Measurements from ENCODE around the gene PLOD1.
A peak's percentile ranks its signal among the peaks of the same experiment; 100 is the strongest.
"Not testable (repeated sequence)": the region's sequence is repeated elsewhere in the genome, so short reads cannot be mapped to it uniquely, and the experiment has no call there.

Gene PLOD1

DNA sequence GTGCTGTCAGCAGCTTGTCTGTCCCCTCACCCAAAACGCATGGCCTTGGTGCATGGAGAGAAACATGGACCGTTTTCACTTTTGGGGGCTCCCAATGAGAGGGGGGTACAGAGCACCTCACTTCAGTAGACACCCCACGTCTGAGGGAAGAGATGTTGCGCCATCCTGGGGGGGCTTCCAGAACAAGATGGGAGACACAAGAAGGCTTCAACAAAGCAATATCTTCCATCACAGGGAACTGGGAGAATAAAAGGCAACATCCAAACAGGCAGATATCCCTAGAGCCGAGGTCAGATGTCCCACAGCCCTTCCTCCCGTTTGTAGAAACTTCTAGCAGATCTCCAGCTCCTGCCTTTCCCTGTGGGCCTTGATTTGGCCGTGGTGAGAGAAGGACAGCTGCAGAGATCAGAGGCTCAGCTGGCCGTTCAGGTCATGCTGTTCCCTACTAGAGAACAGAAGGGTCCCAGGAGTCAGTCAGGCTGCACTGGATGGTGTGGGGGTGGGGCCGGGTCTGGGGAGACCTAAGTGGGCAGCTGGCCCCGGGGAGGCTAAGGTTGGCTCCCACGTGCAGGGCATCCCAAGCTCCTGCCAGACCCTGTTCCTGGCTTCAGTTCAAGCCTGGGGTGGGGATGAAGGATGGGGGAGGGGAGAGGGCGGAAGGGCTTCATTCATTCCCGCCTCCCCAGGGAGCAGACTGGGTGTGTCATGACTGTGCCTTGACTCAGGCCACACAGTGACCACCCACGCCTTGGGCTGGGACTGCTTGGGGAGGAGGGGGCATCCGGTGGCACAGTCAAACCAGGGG, 4.4 kb downstream of the PLOD1 start:
- no peak for DNase-seq (ENCODE audit: low spot score)

DNA sequence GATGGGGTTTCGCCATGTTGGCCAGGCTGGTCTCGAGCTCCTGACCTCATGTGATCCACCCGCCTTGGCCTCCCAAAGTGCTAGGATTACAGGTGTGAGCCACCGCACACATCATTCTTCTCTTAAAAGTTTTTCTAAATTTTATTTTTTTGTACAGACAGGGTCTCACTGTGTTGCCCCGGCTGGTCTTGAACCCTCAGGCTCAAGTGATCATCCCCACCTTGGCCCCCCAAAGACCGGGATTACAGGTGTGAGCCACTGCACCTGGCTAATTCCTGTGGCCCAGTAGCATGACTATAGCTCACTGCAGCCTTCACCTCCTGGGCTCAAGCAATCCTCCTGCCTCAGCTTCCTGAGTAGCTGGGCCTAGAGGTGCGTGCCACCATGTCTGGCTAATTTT, 5.3 kb downstream of the PLOD1 start:
- not testable (repeated sequence) for DNase-seq (ENCODE audit: low spot score)

DNA sequence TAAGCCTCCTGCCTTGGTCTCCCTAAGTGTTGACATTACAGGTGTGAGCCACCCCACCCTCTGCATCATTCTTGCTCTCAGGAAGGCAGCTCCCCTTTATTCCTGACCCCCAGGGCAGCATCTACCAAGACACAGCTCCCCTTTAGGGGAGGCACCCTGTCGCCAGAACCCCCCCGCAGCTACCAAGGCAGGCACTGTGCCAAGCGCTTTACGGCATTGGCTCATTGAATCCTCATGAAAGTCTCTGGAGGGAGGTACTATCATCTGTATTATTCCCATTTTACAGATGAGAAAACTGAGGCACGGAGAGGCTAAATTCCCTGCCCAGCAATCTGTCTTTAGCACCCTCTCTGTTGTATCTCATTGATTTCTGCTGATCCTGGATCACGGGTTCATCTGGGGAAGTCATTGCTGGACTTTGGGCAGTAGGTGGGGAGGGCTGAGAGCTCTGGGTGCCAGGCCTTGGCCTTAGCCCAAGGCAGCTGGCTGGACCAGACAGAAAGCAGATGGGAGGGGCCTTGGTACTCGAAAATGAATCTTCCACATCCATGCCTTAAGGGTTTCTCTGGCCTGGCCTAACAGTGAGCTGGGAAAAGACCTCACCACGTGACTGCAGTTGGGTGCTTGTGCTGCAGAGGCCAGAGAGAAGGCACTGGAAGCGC, 5.9 kb downstream of the PLOD1 start:
- no peak for DNase-seq (ENCODE audit: low spot score)

DNA sequence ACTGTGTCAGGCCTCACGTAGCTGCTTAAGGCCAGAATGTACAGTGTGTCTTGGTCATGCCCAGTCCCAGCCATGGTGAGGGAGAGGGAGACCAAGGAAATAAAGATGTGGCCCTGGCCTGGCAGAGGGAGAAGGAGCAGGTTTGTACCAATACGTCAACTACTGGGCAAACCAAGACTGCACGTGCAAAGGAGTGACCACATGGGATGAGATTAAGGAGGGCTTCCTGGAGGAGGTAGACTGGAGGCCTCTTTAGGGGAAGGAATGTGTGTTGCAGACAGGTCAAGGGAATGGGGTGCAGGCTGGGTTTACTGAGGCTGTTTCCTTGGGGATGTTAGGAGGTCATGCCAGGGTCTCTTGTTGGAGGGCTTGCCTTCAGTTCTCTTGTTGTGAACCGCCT, 7.8 kb downstream of the PLOD1 start:
- DNase-seq (ENCODE audit: low spot score), result no peak

DNA sequence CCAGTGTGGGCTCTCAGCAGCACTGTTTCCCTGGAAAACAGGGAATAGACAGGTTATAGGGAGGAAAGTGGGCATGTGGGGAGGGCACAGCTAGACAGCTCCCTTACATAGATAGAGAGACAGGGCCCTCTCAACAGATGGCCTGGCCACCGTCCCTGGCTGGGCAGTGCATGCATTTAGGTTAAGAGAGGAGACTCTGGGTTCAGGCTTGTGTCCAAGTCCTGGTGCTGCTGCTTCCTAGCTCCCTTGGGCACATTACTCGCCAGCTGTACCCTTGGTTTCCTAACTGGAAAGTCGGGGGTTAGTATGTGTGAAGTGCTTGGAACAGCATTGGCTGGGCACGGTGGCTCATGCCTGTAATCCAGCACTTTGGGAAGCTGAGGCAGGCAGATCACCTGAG, 9.1 kb downstream of the PLOD1 start:
- no peak for DNase-seq (ENCODE audit: low spot score)

DNA sequence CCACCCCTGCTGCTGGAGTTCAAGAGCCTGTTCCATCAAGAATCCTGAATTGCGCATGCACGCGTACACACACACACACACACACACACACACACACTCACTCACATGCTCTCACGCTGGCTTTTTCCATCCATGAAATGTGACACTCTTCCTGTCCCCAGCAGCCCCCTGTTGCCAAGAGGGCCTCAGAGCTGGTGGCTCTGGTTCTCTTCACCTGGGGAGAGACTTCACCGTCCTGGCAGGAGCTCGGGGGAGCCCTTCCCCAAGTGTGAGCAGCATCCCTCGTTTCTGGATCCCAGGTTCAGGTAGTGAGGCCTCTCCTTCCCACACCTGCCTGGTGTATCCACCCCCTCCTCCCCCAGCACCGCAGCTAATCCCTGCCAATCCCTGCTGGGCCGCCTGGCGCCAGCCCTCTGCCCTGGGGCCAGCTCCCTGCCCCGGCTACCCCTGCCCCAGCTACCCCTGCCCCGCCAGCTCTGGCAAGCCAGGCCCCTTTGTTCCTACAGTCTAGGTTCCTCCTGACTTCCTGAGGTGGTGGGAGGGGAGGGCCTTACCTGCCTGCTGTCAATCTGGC, 9.9 kb downstream of the PLOD1 start:
- DNase-seq (ENCODE audit: low spot score), result no peak

DNA sequence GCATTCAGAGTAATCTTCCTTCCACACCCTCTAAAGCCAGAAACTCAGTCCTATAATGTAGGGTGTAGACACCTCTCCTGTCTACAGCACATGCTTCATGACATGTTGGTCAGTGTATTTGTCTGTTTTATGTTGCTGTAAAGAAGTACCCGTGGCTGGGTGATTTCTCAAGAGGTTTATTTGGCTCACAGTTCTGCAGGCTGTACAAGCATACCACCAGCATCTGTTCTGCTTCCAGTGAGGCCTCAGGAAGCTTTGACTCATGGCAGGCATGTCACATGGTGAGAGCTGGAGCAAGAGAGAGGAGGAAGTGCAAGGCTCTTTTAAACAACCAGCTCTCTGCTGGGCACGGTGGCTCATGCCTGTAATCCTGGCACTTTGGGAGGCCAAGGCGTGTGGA, 12.1 kb downstream of the PLOD1 start:
- no peak for DNase-seq (ENCODE audit: low spot score)

DNA sequence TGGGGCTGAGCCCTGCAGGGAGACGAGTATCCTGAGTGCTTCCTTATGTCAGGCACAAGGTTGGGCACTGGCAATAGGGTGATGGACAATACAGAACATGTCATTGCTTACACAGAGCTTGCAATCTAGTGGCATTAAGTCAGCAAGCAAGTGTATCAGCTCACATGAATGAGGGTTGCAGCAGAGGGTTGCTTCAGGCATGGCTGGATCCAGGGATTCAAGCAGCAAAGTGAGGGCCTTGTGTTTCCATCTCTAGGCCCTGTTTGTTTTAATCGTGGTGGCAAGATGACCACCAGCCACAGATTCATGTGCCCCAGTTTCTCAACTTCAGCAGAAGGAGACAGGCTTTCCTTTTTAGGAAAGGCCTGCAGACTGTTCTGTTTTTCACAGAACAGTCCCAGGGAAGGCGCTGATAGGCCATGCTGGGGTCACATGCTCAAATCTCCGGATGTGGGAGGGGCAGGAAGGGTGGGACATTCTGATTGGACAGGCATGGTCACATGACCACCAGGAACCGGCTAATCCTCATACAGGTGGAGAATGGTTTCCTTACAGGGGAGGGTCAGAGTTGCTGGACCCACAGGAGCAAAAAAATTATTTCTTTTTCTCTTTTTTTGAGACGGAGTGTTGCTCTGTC, 14.4 kb downstream of the PLOD1 start:
- no peak for DNase-seq (ENCODE audit: low spot score)

DNA sequence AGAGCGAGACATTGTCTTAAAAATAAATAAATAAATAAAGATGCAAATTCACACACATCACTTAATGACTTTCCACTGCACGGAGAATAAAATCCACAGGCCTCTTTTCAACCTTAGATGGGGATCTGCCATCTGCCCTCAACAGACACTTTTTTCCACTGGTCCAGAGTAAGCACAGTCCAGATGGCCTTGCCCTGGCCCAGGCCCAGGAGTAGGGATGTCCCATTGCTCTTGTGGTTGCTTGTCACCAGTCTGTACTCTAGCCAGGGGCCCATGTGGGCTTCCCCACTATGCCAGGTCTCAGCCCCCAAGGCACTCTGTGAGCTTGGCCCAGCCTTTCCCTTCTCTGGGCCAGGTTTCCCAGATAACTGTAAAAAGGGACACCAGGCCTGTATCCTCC, 17.4 kb downstream of the PLOD1 start:
- no peak for DNase-seq (ENCODE audit: low spot score)

DNA sequence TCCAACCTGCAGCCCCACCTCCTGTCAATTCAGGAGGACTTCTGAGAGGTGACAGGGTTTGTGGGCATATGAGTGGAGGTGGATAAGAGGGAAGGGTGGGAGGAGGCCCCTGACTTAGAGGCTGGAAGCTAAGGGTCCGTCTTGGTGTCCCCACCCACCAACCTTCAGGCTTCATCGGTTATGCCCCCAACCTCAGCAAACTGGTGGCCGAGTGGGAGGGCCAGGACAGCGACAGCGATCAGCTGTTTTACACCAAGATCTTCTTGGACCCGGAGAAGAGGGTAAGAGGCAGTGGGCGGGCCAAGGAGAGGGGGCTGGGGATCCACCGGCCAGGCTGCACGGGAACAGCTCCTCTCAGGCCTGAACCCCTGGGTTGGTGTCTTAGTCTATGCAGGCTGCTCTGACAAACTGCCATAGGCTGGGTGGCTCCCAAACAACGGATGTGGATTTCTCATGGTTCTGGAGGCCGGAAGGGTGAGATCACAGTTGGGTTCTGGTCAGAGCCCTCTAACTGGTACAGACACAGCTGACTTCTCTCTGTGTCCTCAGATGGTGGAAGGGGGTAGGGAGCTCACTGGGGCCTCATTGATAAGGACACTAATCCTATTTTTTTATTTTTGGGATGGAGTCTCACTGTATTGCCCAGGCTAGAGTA, 18.1 kb downstream of the PLOD1 start:
- DNase-seq (ENCODE audit: low spot score), result no peak

DNA sequence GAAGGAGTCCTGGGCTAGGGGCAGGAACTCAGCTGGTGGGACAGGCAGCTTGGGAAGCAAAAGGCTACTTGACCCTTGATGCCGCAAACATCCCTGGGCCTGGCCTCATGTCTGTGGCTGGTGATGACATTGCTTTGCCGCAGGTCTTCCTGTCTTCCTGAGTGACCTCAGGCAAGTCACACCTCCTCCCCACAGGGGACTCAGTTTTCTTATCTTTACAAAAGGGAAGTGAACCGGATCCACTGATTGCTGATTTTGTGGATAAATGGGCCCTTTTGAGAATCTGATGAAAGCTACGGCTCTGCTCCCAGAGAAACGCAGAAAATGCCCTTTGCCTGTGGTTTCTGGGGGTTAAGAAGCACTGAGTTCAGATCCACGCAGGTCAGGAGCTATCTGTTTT, 20.7 kb downstream of the PLOD1 start:
- no peak for DNase-seq (ENCODE audit: low spot score)

DNA sequence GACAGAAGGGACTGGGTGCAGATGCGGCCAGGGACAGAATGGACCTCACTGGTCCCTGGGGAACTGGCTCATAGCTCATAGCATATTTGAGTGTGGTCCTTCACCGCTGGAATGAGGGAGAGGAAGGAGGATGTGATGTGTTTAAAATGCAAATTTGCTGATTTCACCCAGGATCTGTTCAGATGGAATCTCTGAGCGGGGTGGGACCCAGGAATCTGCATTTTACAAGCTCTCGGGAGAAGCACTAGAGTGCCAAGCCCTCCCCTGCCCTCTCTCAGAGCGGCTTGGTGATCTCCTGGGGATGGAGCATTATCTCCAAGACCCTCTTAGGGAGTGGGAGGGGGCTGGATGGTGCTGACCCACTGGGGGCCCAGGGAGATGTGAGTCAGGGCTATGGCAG, 22.9 kb downstream of the PLOD1 start:
- DNase-seq (ENCODE audit: low spot score), result no peak

DNA sequence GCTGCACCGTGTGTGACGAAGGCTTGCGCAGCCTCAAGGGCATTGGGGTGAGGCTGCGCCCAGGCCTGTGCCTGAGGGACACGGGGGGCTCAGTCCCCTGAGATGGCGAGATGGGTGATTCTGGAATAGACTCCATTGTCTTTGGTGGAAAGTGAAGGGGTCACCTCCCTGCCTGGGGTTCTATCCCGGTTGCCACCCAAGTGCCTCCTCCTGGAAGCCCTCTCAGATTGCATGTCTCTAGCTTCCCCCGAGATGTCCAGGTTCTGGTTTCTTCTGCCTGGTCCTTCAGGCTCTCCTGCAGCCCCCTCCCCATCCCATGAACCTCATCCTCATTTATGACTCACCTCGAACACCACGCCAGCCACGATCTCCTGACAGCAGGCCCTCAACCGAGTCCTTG, 23.4 kb downstream of the PLOD1 start:
- DNase-seq (ENCODE audit: low spot score), result no peak

DNA sequence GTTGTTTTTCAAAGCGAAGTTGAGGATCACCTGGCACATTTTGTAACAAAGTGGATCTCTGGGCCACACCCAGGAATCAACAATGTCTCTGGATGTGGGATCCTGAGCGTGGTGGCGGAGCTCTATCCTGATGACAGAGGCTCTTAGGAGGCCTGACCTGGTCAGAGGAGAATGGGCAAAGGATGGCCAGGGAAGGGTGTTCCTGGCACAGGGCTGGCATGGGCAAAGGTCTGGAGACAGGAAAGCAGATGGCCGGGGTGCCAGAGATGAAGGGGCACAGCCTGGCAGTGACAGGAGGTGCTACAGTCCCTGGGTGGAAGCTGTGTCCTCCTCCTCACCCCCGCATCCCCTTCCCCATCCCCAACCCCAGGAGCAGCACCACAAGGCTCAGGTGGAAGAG, 25.8 kb downstream of the PLOD1 start:
- no peak for DNase-seq (ENCODE audit: low spot score)

DNA sequence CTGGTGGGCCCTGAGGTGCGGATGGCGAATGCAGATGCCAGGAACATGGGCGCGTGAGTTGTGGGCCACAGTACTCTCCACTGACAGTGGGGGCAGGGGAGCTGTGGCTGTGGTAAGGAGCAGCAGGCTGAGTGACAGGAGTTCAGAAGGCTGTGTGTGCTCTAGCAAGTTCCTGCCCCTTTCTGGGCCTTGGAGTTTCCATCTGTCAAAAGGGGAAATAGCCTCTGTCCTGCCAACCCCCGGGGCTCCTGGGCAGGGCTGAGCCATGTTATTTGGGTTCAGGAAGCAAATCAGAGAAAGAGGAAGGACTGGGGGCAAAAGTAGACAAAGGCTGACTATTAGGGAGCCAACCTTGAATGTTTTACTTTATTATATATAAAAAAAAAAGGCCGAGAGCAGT, 26.2 kb downstream of the PLOD1 start:
- no peak for DNase-seq (ENCODE audit: low spot score)

DNA sequence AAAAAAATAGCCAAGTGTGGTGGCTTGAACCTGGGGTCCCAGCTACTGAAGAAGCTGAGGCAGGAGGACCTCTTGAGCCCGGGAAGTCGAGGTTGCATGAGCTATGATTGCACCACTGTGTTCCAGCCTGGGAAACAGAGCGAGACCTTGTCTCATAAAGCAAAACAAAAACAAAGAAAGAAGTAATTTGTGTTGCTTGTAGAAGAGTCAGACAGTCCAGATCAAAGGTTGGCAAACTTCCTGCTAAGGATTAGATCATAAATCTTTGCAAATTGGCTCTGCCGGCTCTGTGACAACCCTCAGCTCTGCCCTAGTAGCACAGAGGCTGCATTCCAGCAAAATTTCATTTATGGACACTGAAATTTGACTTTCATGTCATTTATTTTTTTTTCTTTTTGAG, 26.7 kb downstream of the PLOD1 start:
- DNase-seq (ENCODE audit: low spot score), result no peak

DNA sequence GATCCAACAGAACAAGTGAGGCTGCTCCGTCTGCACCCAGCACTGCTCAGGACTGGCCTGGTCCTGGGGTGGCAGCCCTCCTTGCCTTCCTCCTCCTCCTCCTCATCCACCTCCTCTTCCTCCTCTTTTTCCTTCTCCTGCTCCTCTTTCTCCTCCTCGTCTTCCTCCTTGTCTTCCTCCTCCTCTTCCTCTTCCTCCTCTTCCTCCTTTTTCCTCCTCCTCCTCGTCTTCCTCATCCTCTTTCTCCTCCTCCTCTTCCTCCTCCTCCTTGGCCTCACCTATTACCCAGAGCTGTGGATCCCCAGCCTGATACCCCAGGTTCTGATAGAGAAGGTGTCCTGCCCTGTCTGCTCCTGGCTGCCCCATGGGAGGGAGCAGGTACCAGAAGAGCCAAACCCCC, 29.1 kb downstream of the PLOD1 start:
- no peak for DNase-seq (ENCODE audit: low spot score)

DNA sequence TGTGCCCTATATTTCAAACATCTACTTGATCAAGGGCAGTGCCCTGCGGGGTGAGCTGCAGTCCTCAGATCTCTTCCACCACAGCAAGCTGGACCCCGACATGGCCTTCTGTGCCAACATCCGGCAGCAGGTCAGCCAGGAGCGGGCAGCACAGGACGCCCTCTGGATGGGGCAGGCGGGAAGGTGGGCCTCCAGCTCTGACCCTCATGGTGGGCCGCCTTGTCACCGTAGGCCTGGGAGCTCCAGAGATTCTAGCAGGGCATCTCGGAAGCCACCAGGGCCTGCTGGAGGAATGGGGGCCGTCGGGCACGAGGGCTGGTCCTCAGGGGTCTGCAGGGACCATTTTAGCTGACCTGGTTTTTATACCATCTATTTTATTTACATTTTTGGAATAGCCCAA, 30.1 kb downstream of the PLOD1 start:
- no peak for DNase-seq (ENCODE audit: low spot score)

DNA sequence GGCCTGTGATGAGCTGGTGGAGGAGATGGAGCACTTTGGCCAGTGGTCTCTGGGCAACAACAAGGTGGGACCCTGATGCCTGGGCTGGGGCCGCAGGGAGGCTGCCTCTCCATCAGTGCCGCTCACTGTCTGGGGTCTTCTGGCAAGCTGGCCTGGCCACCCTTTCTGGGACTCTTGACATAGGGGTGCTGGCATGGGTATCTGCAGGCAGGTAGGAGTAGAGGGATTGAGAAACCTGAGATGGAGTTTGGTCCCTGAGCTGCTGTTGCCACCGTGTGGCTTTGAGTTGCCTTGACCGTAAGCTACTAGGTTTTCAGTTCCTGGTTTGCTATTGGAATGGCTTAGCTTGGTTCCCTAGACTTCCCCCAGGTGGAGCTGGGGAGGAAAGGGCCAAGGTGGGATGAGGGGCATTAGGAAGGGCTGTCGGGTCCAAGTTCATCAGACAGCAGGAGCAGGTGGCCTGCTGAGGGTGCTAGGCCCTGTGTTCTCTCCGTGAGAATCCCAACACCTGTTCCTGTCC, 32.6 kb downstream of the PLOD1 start:
- peak; percentile 63 for DNase-seq (ENCODE audit: low spot score)

DNA sequence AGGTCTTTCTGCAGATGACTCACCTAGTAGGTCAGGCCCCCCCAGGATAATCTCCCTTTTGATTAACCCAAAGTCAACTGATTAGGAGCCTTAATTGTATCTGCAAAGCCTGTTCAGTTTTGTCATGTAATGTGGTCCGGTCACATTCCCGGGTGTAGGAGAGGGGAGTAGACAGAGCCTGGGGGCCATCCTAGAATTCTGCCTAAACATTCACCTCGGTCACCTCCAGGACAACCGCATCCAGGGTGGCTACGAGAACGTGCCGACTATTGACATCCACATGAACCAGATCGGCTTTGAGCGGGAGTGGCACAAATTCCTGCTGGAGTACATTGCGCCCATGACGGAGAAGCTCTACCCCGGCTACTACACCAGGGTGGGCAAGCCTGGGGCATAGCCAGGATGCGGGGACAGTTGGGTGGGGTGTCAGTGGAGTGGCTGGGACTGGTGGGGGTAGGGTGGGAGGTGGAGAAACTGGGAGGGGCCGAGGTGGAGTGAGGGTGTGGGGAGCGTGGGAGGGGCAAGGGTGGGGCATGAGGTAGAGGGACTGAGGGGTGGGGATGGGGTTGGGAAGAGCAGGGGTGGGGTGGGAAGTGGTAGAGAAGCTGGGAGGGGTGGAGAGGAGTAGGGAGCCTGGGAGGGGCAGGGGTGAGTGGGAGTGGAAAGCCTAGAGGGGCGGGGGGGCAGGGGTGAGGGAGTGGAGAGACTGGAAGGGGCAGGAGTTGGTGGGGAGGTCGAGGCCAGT, 36.1 kb downstream of the PLOD1 start:
- DNase-seq (ENCODE audit: low spot score), result no peak

DNA sequence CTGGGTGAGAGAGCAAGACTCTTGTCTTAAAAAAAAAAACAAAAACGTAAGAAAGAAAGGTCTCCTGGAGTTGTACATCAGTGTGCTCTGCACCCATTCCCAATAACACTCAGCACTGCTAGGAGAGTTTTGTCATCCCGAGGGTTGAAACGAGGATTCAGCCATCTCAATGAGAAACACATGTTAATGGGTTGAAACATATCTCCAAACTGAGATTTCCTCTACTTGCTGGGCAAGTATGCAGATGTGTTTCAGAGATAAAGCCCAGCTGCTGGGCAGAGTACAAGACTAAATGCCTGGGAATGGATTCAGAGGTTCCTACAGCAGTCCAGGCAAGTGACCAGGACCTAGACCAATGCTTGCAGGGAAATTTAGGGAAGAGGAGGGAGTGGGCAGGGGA, 43.1 kb downstream of the PLOD1 start:
- no peak for DNase-seq (ENCODE audit: low spot score)

DNA sequence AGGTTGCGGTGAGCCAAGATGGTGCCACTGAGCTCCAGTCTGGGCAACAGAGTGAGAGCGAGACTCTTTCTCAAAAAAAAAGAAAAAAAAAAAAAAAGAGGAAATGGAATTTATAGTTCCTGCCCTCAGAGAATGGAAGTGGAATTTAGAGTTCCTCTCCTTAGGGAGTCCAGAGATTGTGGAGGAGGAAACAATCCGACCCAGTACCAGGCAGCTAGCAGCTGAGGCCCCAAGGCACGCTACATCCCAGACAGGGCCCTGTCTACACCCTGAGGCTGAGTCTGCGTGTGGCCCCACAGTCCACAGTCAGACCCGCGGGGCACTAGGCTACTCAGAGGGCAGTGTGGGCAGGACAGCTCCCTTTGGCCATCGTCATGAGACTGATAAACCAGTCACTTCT, 43.8 kb downstream of the PLOD1 start:
- no peak for DNase-seq (ENCODE audit: low spot score)
